NCI-H2029 treated with DMSO at 0.1 percent for 48 hours (cell line): ENCODE measurements around the gene PPP1R2B.
"Not testable (repeated sequence)": the region's sequence is repeated elsewhere in the genome, so short reads cannot be mapped to it uniquely, and the experiment has no call there.

ENCODE experiments used
- DNase-seq: peaks from one replicate; lab custom pipeline; 2025; lab: John Stamatoyannopoulos, UW

The PPP1R2B gene

DNA sequence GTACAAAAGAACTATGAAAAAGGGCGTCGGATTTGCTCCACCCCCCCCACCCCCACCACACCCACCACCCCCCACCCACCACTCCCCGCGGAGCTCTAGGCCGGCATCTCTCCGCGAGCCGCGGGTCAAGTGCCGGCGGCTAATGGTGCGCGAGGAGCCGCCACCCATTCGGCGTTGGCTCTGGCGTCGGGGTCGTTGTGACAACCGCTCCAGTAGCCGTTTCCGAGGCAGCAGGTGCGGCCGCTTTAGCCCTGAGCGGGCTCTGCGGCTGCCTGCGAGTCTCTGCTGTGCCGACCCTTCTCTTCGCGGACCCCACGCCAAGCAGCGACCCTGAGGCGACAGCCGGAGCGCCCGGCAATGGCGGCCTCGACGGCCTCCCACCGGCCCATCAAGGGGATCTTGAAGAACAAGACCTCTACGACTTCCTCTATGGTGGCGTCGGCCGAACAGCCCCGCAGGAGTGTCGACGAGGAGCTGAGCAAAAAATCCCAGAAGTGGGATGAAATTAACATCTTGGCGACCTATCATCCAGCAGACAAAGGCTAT lies at the start of gene PPP1R2B:
Gene PPP1R2B (plus strand): TSS at position 90 of the 546 bp plus-strand sequence. CDS start 268 bp downstream, at position 358.
- DNase-seq, result no peak

DNA sequence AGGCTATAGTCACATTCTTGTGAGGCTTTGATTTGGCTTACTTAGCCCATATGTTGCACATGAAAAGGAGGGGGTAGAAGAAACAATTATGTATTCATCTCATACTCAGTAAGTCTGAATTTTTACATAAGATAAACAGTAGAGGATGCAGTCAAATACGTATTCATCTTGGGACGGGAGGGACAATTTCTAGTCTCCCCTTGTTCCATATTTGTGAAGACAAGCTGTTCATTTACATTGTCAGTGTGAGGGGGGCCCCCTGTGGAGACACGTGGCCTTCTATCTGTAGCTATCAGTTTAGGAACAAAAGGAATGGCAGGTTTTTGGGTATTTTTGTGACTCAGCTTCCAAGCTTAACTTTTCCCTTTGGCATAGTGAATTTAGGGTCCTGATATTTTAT lies 49.2 kb upstream of the PPP1R2B start:
- DNase-seq, result no peak

DNA sequence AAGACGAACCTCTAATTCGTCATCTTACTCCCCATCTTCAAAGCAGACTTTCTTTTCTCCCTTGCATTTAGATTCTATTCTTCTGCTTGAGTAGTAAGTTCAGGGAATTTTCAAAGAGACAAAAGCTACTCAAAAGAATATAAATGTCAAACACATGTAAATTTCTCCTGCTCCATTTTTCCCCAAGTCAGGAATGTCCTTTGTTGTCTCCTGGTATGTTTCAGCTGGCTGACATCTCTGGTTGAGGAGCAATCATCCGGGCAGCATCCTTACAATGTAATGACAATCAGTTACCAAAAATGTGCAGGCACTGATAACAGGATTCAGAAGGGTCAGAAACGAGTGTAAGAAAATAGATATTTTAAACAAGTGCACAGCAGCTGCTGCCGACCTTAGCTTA lies 47.6 kb upstream of the PPP1R2B start:
- DNase-seq, result no peak

DNA sequence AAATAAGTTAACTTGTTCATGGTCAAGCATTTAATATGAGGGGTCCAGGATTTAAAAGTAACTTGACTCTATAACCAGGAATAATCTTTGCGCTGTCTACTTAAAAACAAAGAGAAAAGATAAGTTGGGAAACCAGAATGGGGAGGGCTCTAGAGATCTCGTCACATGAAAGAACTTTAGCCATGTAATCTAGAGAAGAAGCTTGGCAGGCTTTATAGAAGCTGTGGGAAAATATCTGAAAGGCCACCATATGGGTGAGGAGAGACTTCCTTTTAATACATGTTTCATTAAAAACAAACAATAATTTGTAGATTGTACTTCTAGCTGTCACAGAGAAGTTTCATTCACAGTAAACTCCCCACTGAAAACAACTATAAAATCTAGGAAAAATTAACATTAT lies 46.7 kb upstream of the PPP1R2B start:
- no peak for DNase-seq

DNA sequence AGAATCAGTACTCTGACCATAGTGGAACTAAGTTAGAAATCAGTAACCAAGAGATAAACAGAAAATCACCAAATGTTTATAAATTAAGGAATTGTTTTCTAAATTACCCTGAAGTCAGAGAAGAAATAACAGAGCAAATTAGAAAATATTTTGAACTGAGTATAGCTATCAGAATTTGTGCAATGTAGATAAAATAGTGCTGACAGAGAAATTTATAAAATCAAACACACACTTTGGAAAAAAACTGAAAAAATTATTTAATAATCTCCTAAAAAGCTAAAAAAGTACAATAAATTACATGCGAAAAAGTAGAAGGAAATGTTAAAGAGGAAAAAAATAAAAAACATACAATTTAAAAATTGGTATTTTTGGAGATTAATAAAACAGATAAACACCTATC lies 37.1 kb upstream of the PPP1R2B start:
- no peak for DNase-seq

DNA sequence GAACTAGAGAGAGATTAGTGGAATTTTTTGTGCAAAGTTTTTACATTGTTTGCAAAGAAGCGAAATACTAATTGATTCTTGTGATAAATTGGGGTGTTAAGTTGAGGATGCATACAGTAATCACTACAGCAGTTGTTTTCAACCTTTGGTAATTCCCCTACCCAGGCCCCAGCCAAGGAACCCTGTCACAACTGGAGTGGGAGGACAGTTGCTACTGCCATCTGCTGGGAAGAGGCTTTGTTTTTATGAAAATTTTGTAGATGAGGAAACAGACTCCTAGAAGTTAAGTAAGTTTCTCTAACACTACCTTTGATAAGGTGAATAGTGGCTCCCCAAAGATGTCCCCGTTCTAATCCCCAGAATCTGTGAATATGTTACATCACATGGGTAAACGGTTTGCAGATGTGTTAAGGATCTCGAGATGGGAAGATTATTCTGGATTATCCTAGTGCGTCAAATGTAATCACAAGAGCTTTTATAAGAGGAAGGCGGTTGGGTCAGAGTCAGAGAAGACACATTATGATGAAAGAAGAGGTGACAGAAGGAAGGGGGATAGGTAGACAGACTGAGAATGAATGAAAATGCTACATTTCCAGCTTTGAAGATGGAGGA lies 34.0 kb upstream of the PPP1R2B start:
- peak; percentile 10 for DNase-seq

DNA sequence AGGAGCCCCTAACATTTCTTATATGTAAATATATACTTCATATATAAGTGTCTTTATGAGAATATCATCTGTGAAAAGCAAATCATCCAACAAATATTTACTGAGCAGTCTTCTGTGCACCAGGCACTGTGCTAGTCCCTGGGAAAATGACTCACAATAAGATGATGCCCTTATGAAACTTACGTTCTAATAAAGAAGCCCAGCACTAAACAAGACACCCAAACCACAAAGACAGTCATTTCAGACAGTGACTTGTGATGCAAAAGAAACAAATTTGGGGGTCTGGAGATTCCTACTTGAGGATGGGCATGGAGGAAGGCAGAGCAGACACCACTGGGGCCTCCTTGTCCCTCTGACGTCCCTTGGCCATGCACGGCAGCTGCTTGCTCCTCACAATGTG lies 30.6 kb upstream of the PPP1R2B start:
- no peak for DNase-seq

DNA sequence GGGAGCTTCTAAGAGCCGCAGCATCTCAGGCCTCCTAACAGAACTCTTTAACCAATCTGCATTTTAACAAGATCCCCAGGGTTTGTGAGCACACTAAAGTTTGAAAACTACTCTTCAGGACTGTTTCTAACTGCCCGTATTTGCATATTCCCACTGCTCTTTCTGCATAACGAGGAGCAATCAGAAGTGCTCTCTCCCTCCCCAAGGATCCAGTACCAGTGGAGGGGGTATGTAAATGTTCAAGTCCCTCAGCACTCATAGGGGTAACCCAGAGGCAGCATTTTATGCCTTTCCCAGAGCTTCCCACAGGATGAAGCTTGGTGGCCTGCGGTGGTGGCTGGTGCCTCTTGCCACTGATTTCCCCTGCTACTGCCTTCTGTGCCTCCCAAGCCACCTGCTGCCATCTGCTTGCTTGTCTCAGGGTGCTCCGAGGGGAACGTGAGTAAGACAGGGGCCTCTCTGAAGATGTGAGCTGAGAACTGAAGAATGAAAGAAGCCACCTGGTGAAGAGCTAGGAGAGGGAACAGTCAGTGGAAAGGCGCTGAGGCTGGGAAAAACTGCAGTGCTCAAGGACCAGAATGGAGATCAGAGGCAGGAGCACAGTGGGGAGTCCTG lies 30.0 kb upstream of the PPP1R2B start:
- DNase-seq, result no peak

DNA sequence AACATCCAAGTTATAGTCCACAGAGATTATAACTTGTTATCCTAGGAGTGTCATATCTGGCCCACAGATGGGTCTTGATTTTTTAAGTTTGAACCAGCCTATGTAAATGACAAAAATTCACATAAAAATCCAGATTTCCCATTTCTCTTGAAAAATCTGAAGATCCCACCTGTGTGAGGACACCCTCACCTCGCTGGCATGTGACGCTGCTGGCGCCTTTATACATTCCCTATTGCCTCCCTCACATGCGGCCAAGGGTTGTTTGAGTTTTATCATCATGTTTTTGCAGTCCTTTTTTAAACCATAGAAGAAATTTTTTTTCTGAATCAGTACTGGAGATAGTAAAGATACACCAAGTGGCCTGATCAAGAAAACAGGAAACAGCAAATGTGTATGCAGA lies 25.9 kb upstream of the PPP1R2B start:
- no peak for DNase-seq

DNA sequence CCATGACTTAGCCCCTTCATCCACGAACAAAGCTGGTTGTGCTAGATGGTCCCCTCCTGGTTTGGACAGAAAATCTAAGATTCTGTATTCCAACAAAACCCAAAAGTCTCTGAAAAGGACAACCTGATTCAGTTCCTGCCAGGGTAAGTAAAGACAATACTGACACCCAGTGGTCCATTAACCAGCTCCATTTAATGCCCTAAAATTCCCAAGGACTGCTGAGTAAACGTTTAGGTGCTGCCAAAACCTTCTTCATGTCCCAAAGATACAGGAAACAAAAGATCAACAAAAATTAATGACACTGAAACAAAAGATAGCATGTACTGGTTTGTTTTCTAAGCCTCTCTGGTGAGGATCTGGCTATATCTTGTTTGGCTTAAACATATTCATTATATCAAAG lies 25.3 kb upstream of the PPP1R2B start:
- peak; percentile 86 for DNase-seq

DNA sequence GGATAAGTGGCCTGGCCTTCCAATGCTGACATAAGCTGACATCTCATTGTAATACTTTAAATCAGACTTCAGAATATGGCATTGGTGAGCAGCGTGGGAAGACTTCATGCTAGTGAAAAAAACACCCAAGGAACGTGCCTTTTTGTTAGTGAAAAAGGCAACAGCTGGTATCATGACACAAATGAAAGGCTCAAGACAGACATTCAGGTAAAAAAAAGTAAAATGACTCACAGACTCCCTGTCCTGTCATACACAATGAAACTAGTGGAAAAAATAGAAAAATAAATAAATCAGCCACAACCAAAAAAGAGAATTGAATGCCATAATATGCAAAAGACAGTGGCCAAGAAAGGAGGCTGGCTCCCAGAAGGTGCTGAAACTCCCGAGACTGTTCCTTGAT lies 24.4 kb upstream of the PPP1R2B start:
- no peak for DNase-seq

DNA sequence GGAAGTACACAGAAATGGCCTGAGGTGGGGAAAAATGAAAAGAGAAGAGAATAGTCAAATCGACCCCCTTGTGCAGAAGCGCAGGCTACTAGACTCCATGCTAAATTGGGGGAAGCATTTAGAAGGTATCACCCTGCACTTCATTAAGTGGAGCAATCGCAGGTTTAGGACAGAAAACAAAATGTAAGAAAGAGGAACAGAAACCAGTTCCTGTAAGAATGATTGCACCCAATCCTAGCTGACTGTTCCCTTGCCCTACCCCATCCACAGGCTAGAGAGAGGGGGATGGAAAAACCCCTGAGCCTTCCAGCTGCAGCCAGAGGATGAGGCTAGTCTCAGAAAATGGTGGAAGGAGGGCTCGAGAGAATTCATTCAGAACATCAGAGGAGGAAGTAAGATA lies 23.9 kb upstream of the PPP1R2B start:
- DNase-seq, result no peak

DNA sequence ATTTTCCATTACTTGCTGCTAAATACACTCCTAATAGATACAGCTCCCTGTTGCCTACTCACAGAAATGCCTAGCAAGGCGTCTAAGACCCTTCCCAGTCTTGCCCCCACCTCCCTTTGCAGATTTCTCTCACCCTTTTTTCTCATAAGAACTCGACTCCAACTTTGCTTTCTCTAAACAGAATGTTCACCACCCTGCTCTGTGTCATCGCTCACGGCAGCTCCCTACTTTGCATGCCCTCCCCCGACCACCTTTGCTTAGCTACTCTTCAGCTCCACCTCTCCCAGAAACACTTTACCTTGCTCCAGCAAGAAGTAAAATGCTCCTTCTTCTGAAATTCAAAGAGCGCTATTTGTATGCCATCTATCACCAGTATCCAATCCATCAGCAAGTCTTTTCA lies 15.2 kb upstream of the PPP1R2B start:
- DNase-seq, result no peak

DNA sequence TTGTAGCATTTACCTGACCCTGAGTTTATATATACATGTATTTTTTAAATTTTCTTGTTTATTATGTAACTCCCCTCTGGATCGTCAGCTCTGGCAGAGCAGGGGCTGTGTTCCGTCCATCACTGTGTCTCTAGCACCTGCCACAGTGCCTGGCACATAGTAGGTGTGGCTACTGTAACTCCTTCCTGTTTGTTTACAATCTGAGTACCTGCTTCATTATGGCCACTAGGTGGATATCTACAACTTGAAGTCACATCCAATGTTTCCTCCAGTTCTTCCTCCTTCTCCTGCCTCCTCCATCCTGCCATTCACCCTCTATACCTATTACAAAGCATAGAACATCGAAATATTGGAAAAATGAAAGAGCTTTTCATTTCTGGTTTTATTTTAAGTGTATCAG lies 14.2 kb upstream of the PPP1R2B start:
- DNase-seq, result peak; percentile 3

DNA sequence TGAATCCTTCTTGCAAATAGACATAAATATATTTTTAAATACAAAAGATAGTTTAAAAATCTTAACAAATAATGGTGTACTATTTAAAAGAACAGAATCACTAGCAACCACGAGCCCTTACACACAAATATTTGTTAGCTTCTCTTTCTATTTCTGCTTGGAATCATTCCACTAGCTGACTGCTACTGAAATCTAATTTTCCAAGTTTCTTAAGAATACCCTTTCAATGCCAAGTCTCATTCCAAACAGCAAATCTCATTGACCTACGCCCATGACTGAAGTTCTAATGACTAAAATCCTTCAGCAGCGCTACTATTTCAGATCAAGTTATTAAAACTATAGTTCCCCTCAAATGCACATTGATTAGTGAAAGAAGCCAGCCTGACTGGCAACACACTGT lies 13.2 kb upstream of the PPP1R2B start:
- DNase-seq, result no peak

DNA sequence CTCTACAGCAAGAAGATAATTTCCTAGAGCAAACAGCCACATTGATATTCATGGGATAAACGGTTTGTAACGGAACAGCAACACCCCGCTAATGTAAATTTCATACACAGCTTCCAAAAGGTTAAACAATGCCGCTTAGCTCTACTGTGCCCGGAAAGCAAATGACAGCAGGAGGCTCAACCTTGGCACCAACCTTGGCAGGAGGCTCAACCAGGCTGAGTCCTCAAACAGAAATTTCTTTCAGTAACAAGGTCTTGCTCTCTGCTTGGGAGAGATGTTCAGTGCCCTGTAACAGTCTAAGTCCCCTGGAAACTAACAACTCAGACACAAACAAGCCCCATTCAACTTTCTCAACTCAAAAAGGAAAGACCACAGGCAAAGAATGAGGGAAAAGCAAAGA lies 11.1 kb upstream of the PPP1R2B start:
- DNase-seq, result no peak

DNA sequence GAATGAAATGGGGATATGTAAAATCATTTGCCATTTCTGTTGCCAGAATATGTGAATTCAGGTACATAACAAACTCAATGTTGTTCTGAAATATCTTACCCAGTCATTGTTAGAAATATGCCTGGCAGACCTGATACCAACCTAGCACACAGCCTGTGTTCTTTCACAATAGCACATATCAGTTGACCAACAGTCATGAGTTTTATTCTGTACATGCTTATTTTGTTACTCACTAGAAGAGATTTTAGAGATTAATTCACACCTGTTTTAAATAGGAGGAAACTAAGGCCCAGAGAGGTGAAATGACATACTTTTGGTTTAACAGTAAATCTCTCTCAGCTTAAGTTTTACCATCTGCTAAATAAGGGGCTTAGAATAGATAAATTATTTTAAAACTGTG lies 8.4 kb upstream of the PPP1R2B start:
- no peak for DNase-seq

DNA sequence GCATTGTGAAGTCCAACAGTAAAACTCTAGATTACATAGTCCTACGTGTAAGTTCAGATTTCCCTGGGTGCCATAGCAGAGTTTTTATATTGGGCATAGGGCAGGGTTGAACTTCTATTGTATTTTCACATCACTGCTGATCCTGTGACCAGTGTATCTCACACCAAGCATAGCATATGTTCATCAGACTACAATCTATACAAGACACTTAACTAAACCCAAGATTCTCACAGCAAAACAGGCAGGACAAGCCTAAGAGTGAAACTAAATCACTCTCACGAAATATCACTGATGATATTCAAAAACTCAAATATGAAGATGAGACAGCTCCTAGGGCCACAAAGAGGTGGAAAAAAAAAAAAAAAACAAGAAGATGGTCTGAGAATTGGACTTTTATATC lies 3.2 kb upstream of the PPP1R2B start:
- no peak for DNase-seq

DNA sequence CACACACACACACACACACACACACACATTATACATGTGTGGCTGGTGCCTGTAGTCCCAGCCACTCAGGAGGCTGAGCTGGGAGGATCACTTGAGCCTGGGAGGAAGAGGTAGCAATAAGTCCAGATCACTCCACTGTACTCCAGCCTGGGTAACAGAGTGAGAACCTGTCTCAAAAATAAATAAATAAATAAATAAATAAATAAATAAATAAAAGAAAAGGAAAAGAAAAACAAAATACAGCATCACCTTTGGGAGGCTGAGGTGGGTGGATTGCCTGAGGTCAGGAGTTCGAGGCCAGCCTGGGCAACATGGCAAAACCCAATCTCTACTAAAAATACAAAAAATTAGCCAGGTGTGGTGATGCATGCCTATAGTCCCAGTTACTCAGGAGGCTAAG lies 1.6 kb upstream of the PPP1R2B start:
- DNase-seq, result not testable (repeated sequence)

DNA sequence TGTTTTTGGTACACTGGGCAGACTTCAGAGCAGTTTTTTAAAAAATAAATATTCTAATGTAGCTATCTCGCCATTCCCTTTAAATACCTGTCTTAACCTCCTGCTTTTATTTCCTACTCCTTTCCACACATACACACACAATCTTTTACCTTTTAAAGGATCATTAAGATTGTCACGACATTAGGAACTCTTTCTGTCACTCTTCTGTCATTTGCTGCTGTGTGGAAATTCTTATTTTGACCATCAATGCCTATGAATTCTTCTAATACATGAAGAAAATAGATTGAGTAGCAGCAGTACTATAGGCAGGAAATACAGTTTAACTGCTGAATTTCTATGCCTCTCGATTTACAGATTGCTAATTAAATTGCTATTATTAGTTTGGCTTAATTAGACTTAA lies 1.8 kb downstream of the PPP1R2B start:
- no peak for DNase-seq

DNA sequence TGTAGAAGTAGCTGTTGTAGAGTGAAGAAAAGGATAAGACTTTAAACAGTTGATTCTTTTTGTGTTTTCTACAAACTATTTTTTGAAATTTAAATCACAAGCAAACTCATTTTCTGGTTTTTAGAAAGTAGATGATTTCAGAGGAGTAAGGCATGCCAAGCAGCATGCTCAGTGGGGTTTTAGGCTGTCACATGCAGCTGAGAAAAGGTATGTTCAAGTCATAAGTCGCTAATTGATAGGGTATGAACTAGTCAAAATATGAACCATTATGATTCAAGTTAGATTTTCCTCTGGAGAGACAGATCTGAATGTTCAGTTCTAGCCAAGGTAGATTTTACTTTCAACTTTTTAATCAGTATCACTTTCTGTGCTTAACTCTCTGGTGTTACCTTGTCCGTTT lies 3.0 kb downstream of the PPP1R2B start:
- not testable (repeated sequence) for DNase-seq

DNA sequence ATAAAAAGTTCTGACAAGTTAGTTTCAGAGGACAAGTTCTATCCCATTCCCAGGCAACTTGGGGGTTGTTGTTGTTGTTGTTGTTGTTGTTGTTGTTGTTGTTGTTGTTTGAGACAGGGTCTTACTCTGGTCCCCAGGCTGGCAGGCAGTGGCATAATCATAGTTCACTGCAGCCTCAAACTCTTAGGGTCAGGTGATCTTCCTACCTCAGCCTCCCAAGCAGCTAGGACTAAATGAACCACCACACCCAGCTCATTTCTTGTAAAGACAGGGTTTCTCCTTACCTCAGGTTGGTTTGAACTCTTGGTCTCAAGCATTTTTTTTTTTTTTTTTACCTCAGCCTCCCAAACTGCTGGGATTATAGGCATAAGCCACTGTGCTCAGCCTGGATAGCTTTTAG lies 15.3 kb downstream of the PPP1R2B start:
- DNase-seq, result no peak

DNA sequence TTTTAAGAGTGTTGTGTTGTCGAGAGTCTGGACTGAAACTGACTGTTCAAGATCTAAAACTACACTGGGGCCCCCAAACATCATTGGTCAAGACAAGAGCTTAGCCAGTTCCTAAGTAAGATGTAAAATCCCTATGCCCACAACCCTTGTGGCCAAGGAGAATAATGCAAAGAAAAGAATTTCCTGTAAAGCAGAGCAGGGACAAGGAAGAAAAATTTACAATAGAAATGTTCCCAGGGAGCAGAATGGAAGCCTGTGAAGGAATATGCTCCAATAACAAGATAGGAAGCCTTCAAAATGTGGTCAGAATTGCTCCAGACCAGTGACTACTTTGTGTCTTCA lies 20.4 kb downstream of the PPP1R2B start:
- no peak for DNase-seq

DNA sequence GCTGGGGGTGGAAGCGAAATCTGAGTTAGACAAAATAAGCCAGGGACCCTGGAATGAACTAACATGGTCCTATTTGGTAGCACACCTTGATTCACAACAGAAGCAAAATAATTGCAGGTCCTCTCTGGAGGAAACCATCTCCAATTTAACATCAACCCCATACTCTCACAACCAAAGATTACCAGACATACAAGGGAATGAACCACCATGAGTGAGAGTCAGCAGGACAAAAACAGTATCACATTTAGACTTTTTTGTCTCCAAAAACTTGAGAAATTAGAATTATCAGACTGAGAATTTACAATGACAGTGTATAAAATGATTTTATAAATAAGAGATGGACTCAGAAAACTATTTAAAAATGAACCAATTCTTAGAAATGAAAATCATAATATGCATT lies 21.1 kb downstream of the PPP1R2B start:
- no peak for DNase-seq
